IMR-90 (cell line): ENCODE results near the gene BAD. TPM values are rescaled to one million over a fixed set of nuclear protein-coding genes. Genes with fewer than 3 reads are reported as not detected.

Experiments
- ATAC-seq: fragments of 200-7000 bp; cut with Tn5 transposase; 2 replicates; pipeline ENCODE4 v1.9.1; 2020; ENCODE audit warnings: low read depth, mild to moderate bottlenecking, moderate library complexity
- BruUV-seq: library from RNA; stranded (reverse); fragments of 400-500 nt; replicated peaks from 2 replicates; lab custom pipeline; 2021; lab: Mats Ljungman, UMichigan
- CTCF ChIA-PET: fragments of 300-600 bp; formaldehyde crosslinking; extraction: SDS; loops from one replicate; lab custom pipeline; 2021; ENCODE audit warnings: antibody characterized with exemption; lab: Yijun Ruan, JAX
- POLR2A ChIA-PET: fragments of 300-600 bp; sonication (Branson Sonifier 250); formaldehyde crosslinking; loops from one replicate; lab custom pipeline; 2022; ENCODE audit warnings: antibody characterized with exemption; ENCODE audit not compliant: unreplicated experiment; lab: Charles Lee
- DNase-seq: peaks from one replicate; pipeline ENCODE4 v3.0.0; 2013
- H2AFZ ChIP-seq: replicated peaks from 2 replicates; pipeline ENCODE3; 2013; ENCODE audit warnings: low read length, mild to moderate bottlenecking; ENCODE audit not compliant: poor library complexity
- H2AK5ac ChIP-seq: 2 replicates; pipeline ENCODE4 v1.6.1; 2013; ENCODE audit warnings: low read depth, low read length, inconsistent platforms
- H2AK9ac ChIP-seq: replicated peaks from 2 replicates; pipeline ENCODE3; 2013; ENCODE audit warnings: mild to moderate bottlenecking, low read depth, low read length, moderate library complexity; ENCODE audit not compliant: poor library complexity
- H2BK120ac ChIP-seq: 2 replicates; pipeline ENCODE4 v1.6.1; 2013; ENCODE audit warnings: low read depth, low read length, inconsistent platforms
- H2BK15ac ChIP-seq: 3 replicates; pipeline ENCODE4 v1.6.1; 2013; ENCODE audit warnings: low read depth, low read length, inconsistent platforms
- H2BK20ac ChIP-seq: 2 replicates; pipeline ENCODE4 v1.6.1; 2013; ENCODE audit warnings: low read depth, mild to moderate bottlenecking, inconsistent platforms, low read length, moderate library complexity
- H2BK5ac ChIP-seq: 2 replicates; pipeline ENCODE4 v1.6.1; 2013; ENCODE audit warnings: mild to moderate bottlenecking, low read depth, low read length, inconsistent platforms; ENCODE audit not compliant: poor library complexity, severe bottlenecking
- H3K14ac ChIP-seq: replicated peaks from 2 replicates; pipeline ENCODE4 v1.6.1; 2013; ENCODE audit warnings: low read depth, low read length, inconsistent platforms
- H3K18ac ChIP-seq: 2 replicates; pipeline ENCODE4 v1.6.1; 2013; ENCODE audit warnings: low read depth, low read length, control low read depth
- H3K23ac ChIP-seq: 2 replicates; pipeline ENCODE4 v1.6.1; 2013; ENCODE audit warnings: low read depth, low read length, inconsistent platforms
- H3K27ac ChIP-seq: 2 replicates; pipeline ENCODE4 v1.5.1; 2013; ENCODE audit warnings: mild to moderate bottlenecking, control low read depth, low read length; ENCODE audit not compliant: insufficient read depth
- H3K27me3 ChIP-seq: 2 replicates; pipeline ENCODE4 v1.6.1; 2013; ENCODE audit warnings: low read length; ENCODE audit not compliant: control insufficient read depth, insufficient read depth
- H3K36me3 ChIP-seq: 2 replicates; pipeline ENCODE4 v1.6.1; 2013; ENCODE audit warnings: low read length, mixed read lengths; ENCODE audit not compliant: control insufficient read depth, insufficient read depth
- H3K4ac ChIP-seq: 2 replicates; pipeline ENCODE4 v1.6.1; 2013; ENCODE audit warnings: low read depth, low read length, inconsistent platforms
- H3K4me1 ChIP-seq: 2 replicates; pipeline ENCODE4 v1.6.1; 2013; ENCODE audit warnings: low read length, mixed read lengths; ENCODE audit not compliant: control insufficient read depth, insufficient read depth
- H3K4me2 ChIP-seq: 2 replicates; pipeline ENCODE4 v1.6.1; 2013; ENCODE audit warnings: low read depth, mild to moderate bottlenecking, control low read depth, low read length, moderate library complexity
- H3K4me3 ChIP-seq: 2 replicates; pipeline ENCODE4 v1.5.1; 2013; ENCODE audit warnings: low read depth, mild to moderate bottlenecking, control low read depth, low read length, moderate library complexity; ENCODE audit not compliant: insufficient read depth
- H3K56ac ChIP-seq: 2 replicates; pipeline ENCODE4 v1.6.1; 2013; ENCODE audit warnings: low read length, inconsistent platforms; ENCODE audit not compliant: insufficient read depth; ENCODE audit errors: extremely low read depth
- H3K79me1 ChIP-seq, 2 experiments: 2 replicates each; pipeline ENCODE4 v1.6.1; 2013; ENCODE audit warnings: low read length in 2 of 2, inconsistent platforms in 1 of 2, low read depth in 1 of 2
- H3K9ac ChIP-seq: 2 replicates; pipeline ENCODE4 v1.6.1; 2013; ENCODE audit warnings: low read depth, low read length, control low read depth
- H3K9me1 ChIP-seq: 2 replicates; pipeline ENCODE4 v1.6.1; 2013; ENCODE audit warnings: low read length, inconsistent platforms; ENCODE audit not compliant: insufficient read depth
- H3K9me3 ChIP-seq: 2 replicates; pipeline ENCODE4 v1.6.1; 2013; ENCODE audit warnings: low read length; ENCODE audit not compliant: control insufficient read depth, insufficient read depth
- H4K20me1 ChIP-seq: 2 replicates; pipeline ENCODE4 v1.6.1; 2013; ENCODE audit warnings: low read length, inconsistent platforms; ENCODE audit not compliant: insufficient read depth
- H4K5ac ChIP-seq: 2 replicates; pipeline ENCODE4 v1.6.1; 2013; ENCODE audit warnings: mild to moderate bottlenecking, low read depth, low read length, control low read depth
- H4K8ac ChIP-seq, 2 experiments: 2 replicates each; pipeline ENCODE4 v1.6.1; 2013; ENCODE audit warnings: low read depth in 2 of 2, low read length in 2 of 2, control low read depth in 1 of 2, inconsistent platforms in 1 of 2
- H4K91ac ChIP-seq: 2 replicates; pipeline ENCODE4 v1.6.1; 2013; ENCODE audit warnings: low read depth, low read length, inconsistent platforms; ENCODE audit not compliant: insufficient read depth
- CTCF ChIP-seq: conservative IDR thresholded peaks from 2 replicates; pipeline ENCODE4 v1.5.1; 2012; ENCODE audit warnings: mild to moderate bottlenecking, low read depth, low read length, improper control_type of control experiment
- FOS ChIP-seq: fragments of 150-350 bp; IDR thresholded peaks from 2 replicates; pipeline ENCODE4 v1.6.1; 2016; ENCODE audit warnings: low read depth, low read length
- MAFK ChIP-seq: IDR thresholded peaks from 2 replicates; pipeline ENCODE4 v1.6.1; 2012; ENCODE audit warnings: low read depth, low read length, improper control_type of control experiment
- MAZ ChIP-seq: IDR thresholded peaks from 2 replicates; pipeline ENCODE4 v1.6.1; 2012; ENCODE audit warnings: low read depth, mild to moderate bottlenecking, low read length, improper control_type of control experiment, moderate library complexity, borderline replicate concordance
- MXI1 ChIP-seq: IDR thresholded peaks from 2 replicates; pipeline ENCODE4 v1.6.1; 2012; ENCODE audit warnings: low read depth, mild to moderate bottlenecking, low read length, moderate library complexity, borderline replicate concordance
- NFE2L2 ChIP-seq: fragments of 150-350 bp; IDR thresholded peaks from 2 replicates; pipeline ENCODE4 v1.6.1; 2016; ENCODE audit warnings: low read depth, mild to moderate bottlenecking, low read length
- POLR2A ChIP-seq: IDR thresholded peaks from 2 replicates; pipeline ENCODE4 v1.6.1; 2012; ENCODE audit warnings: mild to moderate bottlenecking, low read depth, low read length
- RCOR1 ChIP-seq: IDR thresholded peaks from 2 replicates; pipeline ENCODE4 v1.6.1; 2012; ENCODE audit warnings: mild to moderate bottlenecking, low read length, improper control_type of control experiment; ENCODE audit not compliant: insufficient replicate concordance
- WGBS, 2 experiments: methylation state at CpG; one replicate each; pipeline versions ENCODE4 v1.1.5 to v1.1.7; 2013; ENCODE audit warnings: missing lambda C conversion rate in 2 of 2; ENCODE audit not compliant: insufficient read length in 1 of 2; ENCODE audit errors: extremely low coverage in 2 of 2; 5-methylcytosine and 5-hydroxymethylcytosine counted together
- dilution Hi-C: fragments of 300-500 bp; cut with HindIII; formaldehyde crosslinking; loops from one replicate; pipeline ENCODE4 v1.14.3; 2018; ENCODE audit warnings: low sequenced_read_pairs; ENCODE audit not compliant: unreplicated experiment
- in situ Hi-C: fragments of 300-500 bp; cut with MboI; formaldehyde crosslinking; loops from 3 replicates; pipeline ENCODE4 v1.14.3; 2019; ENCODE audit warnings: low sequenced_read_pairs, inconsistent platforms, mixed read lengths
- intact Hi-C: fragments of 100-400 bp; cut with micrococcal nuclease; formaldehyde crosslinking; loops from 2 replicates; pipeline ENCODE4 v1.10.0; 2022
- polyA plus RNA-seq, 3 experiments: library from polyadenylated mRNA; depleted of rRNA; stranded (reverse); fragments of >200 nt; gene quantifications; 2 replicates each; pipeline ENCODE4 v1.2.3, GENCODE V29; 2012; ENCODE audit warnings: low replicate concordance in 1 of 3
- total RNA-seq: library from RNA; depleted of rRNA; stranded (reverse); fragments of >200 nt; gene quantifications from 2 replicates; pipeline ENCODE4 v1.2.3, GENCODE V29; 2012

The BAD gene
- total and polyA plus RNA-seq, 2 of the 4 experiments (the other 2 are of a cell fraction): 30.3 to 68.0 TPM

DNA sequence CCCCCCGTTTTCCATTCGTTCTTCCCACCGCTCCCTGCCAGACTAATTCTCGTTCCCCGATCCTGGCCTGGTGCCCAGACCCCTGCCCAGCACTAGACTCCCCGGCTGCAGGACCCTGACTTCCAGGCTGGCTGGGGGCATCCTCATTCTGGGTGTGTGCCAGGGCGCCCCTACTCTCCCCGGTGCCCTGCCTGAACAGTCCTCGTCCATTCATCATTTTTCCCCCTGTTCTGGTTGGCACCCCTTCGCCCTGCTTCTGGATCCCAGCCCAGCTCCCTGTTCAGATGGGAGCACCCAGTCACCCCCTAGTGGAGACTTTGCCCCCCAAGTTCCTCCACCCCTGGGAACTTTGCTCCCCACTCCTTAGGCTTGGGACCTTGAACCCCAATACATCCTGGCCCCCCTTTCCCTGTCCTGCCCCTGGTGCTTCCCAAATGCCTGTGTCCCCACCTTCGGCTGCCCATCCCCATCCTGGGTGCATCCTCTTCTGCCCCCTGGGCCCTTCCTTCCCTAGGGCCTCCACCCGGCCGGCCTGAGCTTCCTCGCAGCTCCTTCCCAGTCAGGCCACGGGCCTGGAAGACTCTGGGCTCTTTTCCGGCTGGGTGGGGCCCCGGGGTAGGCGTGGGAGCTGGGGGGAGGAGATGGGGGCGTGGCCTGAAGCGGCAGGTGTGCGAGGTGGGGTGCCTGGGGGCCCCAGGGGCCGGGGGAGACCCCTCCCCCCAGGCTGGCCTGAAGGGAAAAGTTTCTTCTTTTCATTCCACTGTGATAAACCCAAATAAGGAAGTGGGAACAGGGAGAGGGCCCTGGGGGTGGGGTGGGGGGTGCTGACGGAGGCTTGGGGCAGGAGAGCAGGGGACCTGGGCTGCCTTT lies 32.2 kb downstream of the BAD start:
- H3K4me2 ChIP-seq: peak overlapping the region; percentile 100
- H2AK5ac ChIP-seq: peak overlapping the region; percentile 89
- DNase-seq: no peak
- in situ Hi-C loops (no loop called here), intact Hi-C loops (loop anchor here (1.0 kb wide), 1 partner anchor 33 kb away; the partner anchor contains the start of gene GPR137), dilution Hi-C loops (no loop called here)
- peak overlapping the region; percentile 33 to 59; a peak in 3 of 4 replicates for H4K8ac ChIP-seq
- no peak overlapping the region for H2BK15ac ChIP-seq
- H3K79me1 ChIP-seq: peaks cover 8 to 54% of the 10 kb centered on the region in 2 experiments
- BruUV-seq: no TSS peak
- peak overlapping the region; percentile 92 for H4K5ac ChIP-seq
- no peaks in the 10 kb centered on the region for H3K9me1 ChIP-seq
- CTCF ChIA-PET: interaction anchor here (0.7 to 1.7 kb wide), 6 partner anchors 8 to 552 kb away, joined by 3 to 6 read pairs (median 4); no protein-coding TSS in a partner anchor
- no peaks in the 10 kb centered on the region for H3K9me3 ChIP-seq
- H3K4ac ChIP-seq: peak overlapping the region; percentile 96
- H2BK5ac ChIP-seq: peak overlapping the region; percentile 77
- H3K36me3 ChIP-seq: peaks cover 17% of the 10 kb centered on the region
- TF ChIP-seq MAFK (no peak), FOS (no peak), MAZ (no peak), RCOR1 (no peak), NFE2L2 (no peak), MXI1 (no peak), CTCF (peak; percentile 35; the same call in 1 of the 2 replicates), POLR2A (no peak)
- WGBS, 2 experiments: 0% methylated on average over 5 of the region's 23 CpGs; no CpG with 5 or more reads in 1 of the 2 experiments
- H4K91ac ChIP-seq: peak overlapping the region; percentile 91
- H2AK9ac ChIP-seq: peak overlapping the region; percentile 100
- peak overlapping the region; percentile 97 for H3K14ac ChIP-seq
- H3K27ac ChIP-seq: peak overlapping the region; percentile 88
- H2BK120ac ChIP-seq: no peak overlapping the region
- peak; percentile 44; the same call in 1 of the 2 replicates for ATAC-seq
- peak overlapping the region; percentile 94 for H3K23ac ChIP-seq
- peak overlapping the region; percentile 82; the same call in 1 of the 2 replicates for H3K56ac ChIP-seq
- H3K9ac ChIP-seq: peak overlapping the region; percentile 97
- no peaks in the 10 kb centered on the region for H3K27me3 ChIP-seq
- POLR2A ChIA-PET: interaction anchor here (0.7 kb wide), 1 partner anchor 12 kb away, joined by 3 read pairs; no protein-coding TSS in a partner anchor
- peaks cover 10% of the 10 kb centered on the region for H3K4me1 ChIP-seq
- peaks cover 5% of the 10 kb centered on the region; the same call in 1 of the 2 replicates for H4K20me1 ChIP-seq
- peak overlapping the region; percentile 87 for H2AFZ ChIP-seq
- H3K18ac ChIP-seq: peak overlapping the region; percentile 68
- H3K4me3 ChIP-seq: peak overlapping the region; percentile 98
- no peak overlapping the region for H2BK20ac ChIP-seq
